RWPE1 (cell line): ENCODE results near the gene TBC1D24.

Experiments
- CTCF ChIA-PET: fragments of 350-600 bp; sonication (Branson Sonifier 250); formaldehyde crosslinking; extraction: SDS; loops from one replicate; lab custom pipeline; 2021; lab: Yijun Ruan, JAX
- POLR2A ChIA-PET: fragments of 400-600 bp; formaldehyde crosslinking; extraction: SDS; loops from one replicate; lab custom pipeline; 2020; ENCODE audit warnings: antibody characterized with exemption; ENCODE audit not compliant: low non-redundant PET; lab: Yijun Ruan, JAX
- DNase-seq: peaks from one replicate; pipeline ENCODE4 v3.0.0; 2012; ENCODE audit warnings: low spot score
- H3K27ac ChIP-seq: fragments of 450-650 bp; 2 replicates; pipeline ENCODE4 v1.5.1; 2017
- CTCF ChIP-seq: fragments of 450-650 bp; conservative IDR thresholded peaks from 2 replicates; pipeline ENCODE4 v1.5.1; 2017; ENCODE audit warnings: low read depth, mild to moderate bottlenecking

The TBC1D24 gene

GRCh38 chr16:2490190-2491105 lies 15.5 kb downstream of the TBC1D24 start:
- ChIA-PET POLR2A (no interaction called here), CTCF (no interaction called here)
- TF ChIP-seq CTCF: no peak
- no peak overlapping the region for H3K27ac ChIP-seq
- DNase-seq: no peak

GRCh38 chr16:2492292-2492691 lies 17.4 kb downstream of the TBC1D24 start:
- peak overlapping the region; percentile 8; the same call in 1 of the 2 replicates for H3K27ac ChIP-seq
- ChIA-PET POLR2A (no interaction called here), CTCF (no interaction called here)
- no peak for TF ChIP-seq CTCF
- no peak for DNase-seq

GRCh38 chr16:2493605-2494004 lies 18.7 kb downstream of the TBC1D24 start:
- no peak overlapping the region for H3K27ac ChIP-seq
- ChIA-PET POLR2A (no interaction called here), CTCF (interaction anchor here (1.3 kb wide), 1 partner anchor 9 kb away, joined by 3 read pairs; no protein-coding TSS in a partner anchor)
- DNase-seq: no peak
- TF ChIP-seq CTCF: no peak

- POLR2A ChIA-PET: no interaction called here
- CTCF ChIA-PET: interaction anchor here (1.3 kb wide), 1 partner anchor 8 kb away, joined by 3 read pairs; no protein-coding TSS in a partner anchor
- no peak for TF ChIP-seq CTCF
- H3K27ac ChIP-seq: no peak overlapping the region; the same call in 1 of the 2 replicates
- no peak for DNase-seq
Measured at GRCh38 chr16:2494616-2495015, 19.7 kb downstream of the TBC1D24 start.

GRCh38 chr16:2495041-2495440 lies 20.1 kb downstream of the TBC1D24 start:
- no peak for DNase-seq
- TF ChIP-seq CTCF: no peak
- ChIA-PET CTCF (no interaction called here), POLR2A (no interaction called here)
- peak overlapping the region; percentile 35; the same call in 1 of the 2 replicates for H3K27ac ChIP-seq

- no peak for TF ChIP-seq CTCF
- H3K27ac ChIP-seq: peak overlapping the region; percentile 63
- DNase-seq: no peak
- CTCF ChIA-PET: no interaction called here
- POLR2A ChIA-PET: no interaction called here
Measured at GRCh38 chr16:2496223-2497115, 21.5 kb downstream of the TBC1D24 start.
